Thoracic aorta (tissue), 2 donors: ENCODE measurements around the gene TRIM5. TPM values are rescaled to one million over a fixed set of nuclear protein-coding genes. Genes with fewer than 3 reads are reported as not detected.

Experiments used
- ATAC-seq: fragments of 150-250 bp; one replicate; pipeline ENCODE4 v1.8.0; 2017; ENCODE audit warnings: low read depth; ENCODE audit not compliant: insufficient number of reproducible peaks, low FRiP score
- DNase-seq: peaks from one replicate; pipeline ENCODE4 v3.0.0-alpha.2; 2020; ENCODE audit warnings: low spot score
- H3K27ac ChIP-seq, 2 donors: fragments of 200-600 bp; sonication (generic); 1 replicate in 1 of 2; 2 replicates in 1 of 2; pipeline ENCODE4 v1.5.1; 2016; ENCODE audit warnings: mild to moderate bottlenecking in 2 of 2, moderate library complexity in 2 of 2
- H3K27me3 ChIP-seq: fragments of 200-600 bp; sonication (generic); replicated peaks from 2 replicates; pipeline ENCODE4 v1.6.0; 2016; ENCODE audit warnings: mild to moderate bottlenecking; ENCODE audit not compliant: insufficient read depth
- H3K36me3 ChIP-seq: fragments of 200-600 bp; sonication (generic); one replicate; pipeline ENCODE4 v1.5.1; 2016
- H3K4me1 ChIP-seq, 2 donors: fragments of 200-600 bp; sonication (generic); 1 replicate in 1 of 2; 2 replicates in 1 of 2; pipeline versions ENCODE4 v1.5.1 to v1.6.0; 2016; ENCODE audit warnings: low read depth in 2 of 2, mild to moderate bottlenecking in 1 of 2; ENCODE audit not compliant: control insufficient read depth in 1 of 2
- H3K4me3 ChIP-seq: fragments of 200-600 bp; sonication (generic); 2 replicates; pipeline ENCODE4 v1.5.1; 2016; ENCODE audit warnings: mild to moderate bottlenecking
- H3K9me3 ChIP-seq: fragments of 200-600 bp; sonication (generic); 2 replicates; pipeline ENCODE4 v1.5.1; 2016
- total RNA-seq, 2 donors: library from RNA; depleted of rRNA; stranded (reverse); fragments of >200 nt; gene quantifications; one replicate each; pipeline versions ENCODE4 v1.1.0 to v1.2.3, GENCODE V29; 2016
- TF ChIP-seq, protein P1 (sequence below): fragments of 200-600 bp; sonication (generic); IDR thresholded peaks from one replicate; pipeline ENCODE4 v1.5.1; 2019; ENCODE audit warnings: antibody characterized with exemption

TRIM5 gene, protein sequence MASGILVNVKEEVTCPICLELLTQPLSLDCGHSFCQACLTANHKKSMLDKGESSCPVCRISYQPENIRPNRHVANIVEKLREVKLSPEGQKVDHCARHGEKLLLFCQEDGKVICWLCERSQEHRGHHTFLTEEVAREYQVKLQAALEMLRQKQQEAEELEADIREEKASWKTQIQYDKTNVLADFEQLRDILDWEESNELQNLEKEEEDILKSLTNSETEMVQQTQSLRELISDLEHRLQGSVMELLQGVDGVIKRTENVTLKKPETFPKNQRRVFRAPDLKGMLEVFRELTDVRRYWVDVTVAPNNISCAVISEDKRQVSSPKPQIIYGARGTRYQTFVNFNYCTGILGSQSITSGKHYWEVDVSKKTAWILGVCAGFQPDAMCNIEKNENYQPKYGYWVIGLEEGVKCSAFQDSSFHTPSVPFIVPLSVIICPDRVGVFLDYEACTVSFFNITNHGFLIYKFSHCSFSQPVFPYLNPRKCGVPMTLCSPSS
- 10 to 100 TPM; 35.5 to 36.4 TPM for total RNA-seq

DNA sequence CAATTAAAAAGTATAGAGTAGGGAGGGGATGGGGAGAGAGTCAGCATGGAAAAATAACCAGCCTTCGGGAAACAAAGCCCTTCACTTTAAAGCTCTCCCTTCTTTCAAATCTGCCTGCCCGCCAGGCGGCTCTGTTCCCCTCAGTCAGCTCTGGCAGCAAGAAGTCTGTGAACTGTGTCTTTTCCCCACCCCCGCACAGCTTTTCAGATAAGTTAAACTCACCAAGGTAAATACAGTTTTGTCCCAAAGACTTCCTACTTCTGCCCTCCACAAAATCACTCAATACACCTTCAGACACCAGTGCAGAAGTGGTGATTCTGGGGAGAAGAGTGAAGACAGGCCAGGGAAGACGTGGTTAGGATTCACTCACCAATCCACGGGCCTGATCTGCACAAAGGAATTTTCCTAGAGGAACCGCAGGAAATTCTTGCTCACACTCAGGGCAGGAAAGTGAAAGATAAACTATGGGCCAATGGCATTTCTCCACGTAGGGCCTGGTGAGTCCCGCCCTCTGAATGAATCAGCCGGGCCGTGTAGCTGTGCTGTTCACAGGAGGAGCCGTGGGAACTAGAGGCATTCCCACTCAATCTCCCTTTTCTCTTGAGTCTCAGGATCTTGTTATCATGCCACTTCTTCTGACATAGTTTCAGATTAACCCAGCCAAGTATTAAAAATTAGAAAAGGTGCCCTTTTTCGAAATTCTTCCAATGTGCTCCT lies at the start of gene TRIM5:
TRIM5 (minus strand) TSS at position 429 of the 717 bp plus-strand sequence. CDS start 4,897 bp downstream, outside the sequence.
- Histone ChIP-seq H3K4me3 (peak within 1 kb of the TSS; percentile 78), H3K9me3 (no peaks in the 10 kb centered on the region), H3K36me3 (no peaks in the 10 kb centered on the region), H3K27ac (peak within 1 kb of the TSS; percentile 81 to 89), H3K27me3 (no peaks in the 10 kb centered on the region), H3K4me1 (peaks cover 10 to 31% of the 10 kb centered on the region in 2 donors)
- peak; percentile 80 for DNase-seq
- ATAC-seq, result peak; percentile 93
- TF ChIP-seq, protein P1, sequence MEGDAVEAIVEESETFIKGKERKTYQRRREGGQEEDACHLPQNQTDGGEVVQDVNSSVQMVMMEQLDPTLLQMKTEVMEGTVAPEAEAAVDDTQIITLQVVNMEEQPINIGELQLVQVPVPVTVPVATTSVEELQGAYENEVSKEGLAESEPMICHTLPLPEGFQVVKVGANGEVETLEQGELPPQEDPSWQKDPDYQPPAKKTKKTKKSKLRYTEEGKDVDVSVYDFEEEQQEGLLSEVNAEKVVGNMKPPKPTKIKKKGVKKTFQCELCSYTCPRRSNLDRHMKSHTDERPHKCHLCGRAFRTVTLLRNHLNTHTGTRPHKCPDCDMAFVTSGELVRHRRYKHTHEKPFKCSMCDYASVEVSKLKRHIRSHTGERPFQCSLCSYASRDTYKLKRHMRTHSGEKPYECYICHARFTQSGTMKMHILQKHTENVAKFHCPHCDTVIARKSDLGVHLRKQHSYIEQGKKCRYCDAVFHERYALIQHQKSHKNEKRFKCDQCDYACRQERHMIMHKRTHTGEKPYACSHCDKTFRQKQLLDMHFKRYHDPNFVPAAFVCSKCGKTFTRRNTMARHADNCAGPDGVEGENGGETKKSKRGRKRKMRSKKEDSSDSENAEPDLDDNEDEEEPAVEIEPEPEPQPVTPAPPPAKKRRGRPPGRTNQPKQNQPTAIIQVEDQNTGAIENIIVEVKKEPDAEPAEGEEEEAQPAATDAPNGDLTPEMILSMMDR, result peak; percentile 49

DNA sequence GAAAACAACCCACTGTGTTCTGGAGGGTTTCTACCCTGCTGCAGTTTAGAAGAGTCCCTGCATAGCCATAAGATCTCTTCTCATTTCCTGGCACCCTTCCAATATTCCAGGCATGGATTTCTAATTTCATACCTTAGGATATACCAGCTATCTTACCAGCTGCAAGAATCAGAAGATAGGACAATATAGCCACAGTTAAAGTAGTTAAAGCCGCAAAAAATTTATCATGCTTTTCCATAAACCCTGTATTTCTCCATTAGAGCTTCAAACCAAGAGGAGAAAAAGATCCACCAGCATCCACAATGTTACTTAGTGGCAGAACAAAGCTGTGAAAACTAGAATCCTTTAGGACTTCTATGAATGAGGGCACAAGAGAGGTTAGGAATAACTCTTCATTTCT lies 42.8 kb upstream of the TRIM5 start:
- TF ChIP-seq, protein P1, result no peak
- no peaks in the 10 kb centered on the region for H3K27me3 ChIP-seq
- no peak overlapping the region for H3K4me3 ChIP-seq
- DNase-seq, result no peak
- no peaks in the 10 kb centered on the region for H3K9me3 ChIP-seq
- no peaks in the 10 kb centered on the region for H3K4me1 ChIP-seq
- H3K27ac ChIP-seq, result no peak overlapping the region
- H3K36me3 ChIP-seq, result no peaks in the 10 kb centered on the region
- ATAC-seq, result no peak

DNA sequence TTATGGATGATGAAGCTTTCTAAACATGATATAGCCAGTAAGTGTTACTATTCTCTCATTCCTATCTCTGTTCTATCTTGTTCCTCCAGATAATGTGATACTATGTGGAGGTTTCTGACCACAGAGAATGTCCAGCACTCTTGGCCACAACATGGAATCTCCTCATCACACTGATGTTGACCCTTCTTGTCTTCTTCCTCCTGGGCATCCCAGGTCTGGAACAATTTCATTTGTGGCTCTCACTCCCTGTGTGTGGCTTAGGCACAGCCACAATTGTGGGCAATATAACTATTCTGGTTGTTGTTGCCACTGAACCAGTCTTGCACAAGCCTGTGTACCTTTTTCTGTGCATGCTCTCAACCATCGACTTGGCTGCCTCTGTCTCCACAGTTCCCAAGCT lies 41.5 kb upstream of the TRIM5 start:
- no peak for DNase-seq
- no peaks in the 10 kb centered on the region for H3K27me3 ChIP-seq
- no peaks in the 10 kb centered on the region for H3K36me3 ChIP-seq
- H3K9me3 ChIP-seq, result no peaks in the 10 kb centered on the region
- H3K27ac ChIP-seq, result no peak overlapping the region
- ATAC-seq, result no peak
- TF ChIP-seq, protein P1, result no peak
- no peaks in the 10 kb centered on the region for H3K4me1 ChIP-seq
- no peak overlapping the region for H3K4me3 ChIP-seq

- no peak overlapping the region for H3K4me3 ChIP-seq
- ATAC-seq (no peak), DNase-seq (no peak)
- no peaks in the 10 kb centered on the region for H3K27me3 ChIP-seq
- H3K4me1 ChIP-seq, result no peaks in the 10 kb centered on the region
- no peaks in the 10 kb centered on the region for H3K36me3 ChIP-seq
- TF ChIP-seq, protein P1, result no peak
- H3K9me3 ChIP-seq, result no peaks in the 10 kb centered on the region
- no peak overlapping the region for H3K27ac ChIP-seq
Measured at GRCh38 chr11:5722622-5723021, 37.7 kb upstream of the TRIM5 start.
